Hippocampal formation (tissue), 2 donors: Measurements from ENCODE around the gene NECAP2.
"Not testable (repeated sequence)": the region's sequence is repeated elsewhere in the genome, so short reads cannot be mapped to it uniquely, and the experiment has no call there.

Source experiments
- DNase-seq, 2 donors: peaks; one replicate each; lab custom pipeline; 2025; lab: John Stamatoyannopoulos, UW

The NECAP2 gene

DNA sequence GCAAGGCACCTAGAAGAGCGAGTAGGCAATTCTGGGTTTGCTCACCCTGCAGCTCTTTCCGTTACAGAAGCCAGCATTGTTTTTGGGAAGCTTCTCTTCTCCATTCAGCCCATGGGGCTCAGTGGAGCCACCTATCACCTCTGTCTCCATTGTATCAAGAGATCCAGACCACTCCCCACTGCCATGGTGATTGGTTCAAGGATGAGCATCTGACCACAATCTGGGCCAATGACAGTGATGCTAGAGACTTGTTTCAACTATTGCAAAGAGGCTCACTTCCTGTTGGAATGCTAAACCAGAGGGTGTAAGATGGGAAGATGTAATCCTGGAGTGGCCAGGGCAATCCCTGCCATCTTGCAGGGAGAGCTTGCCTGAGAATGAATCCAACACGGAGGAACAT, 9.9 kb upstream of the NECAP2 start:
- DNase-seq = no peak

DNA sequence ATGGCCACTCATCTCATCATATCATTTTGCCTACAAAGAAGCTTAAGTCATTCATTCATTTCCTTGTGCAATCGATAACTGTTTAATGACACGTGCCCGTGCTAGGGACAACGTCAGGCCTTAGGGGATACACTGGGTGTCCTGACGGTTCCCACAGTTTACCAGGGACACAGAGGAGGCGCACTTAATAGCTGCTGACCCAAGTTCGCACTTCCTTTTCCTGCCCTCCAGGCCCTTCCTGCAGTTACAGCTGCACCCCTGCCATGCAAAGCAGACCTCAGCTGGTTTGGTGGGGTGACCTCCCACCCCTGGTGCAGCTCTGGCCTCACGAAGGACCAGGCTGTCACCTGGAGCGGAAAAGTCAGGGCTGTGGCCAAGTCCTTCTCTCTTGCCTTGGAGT, 7.5 kb upstream of the NECAP2 start:
- DNase-seq = no peak

DNA sequence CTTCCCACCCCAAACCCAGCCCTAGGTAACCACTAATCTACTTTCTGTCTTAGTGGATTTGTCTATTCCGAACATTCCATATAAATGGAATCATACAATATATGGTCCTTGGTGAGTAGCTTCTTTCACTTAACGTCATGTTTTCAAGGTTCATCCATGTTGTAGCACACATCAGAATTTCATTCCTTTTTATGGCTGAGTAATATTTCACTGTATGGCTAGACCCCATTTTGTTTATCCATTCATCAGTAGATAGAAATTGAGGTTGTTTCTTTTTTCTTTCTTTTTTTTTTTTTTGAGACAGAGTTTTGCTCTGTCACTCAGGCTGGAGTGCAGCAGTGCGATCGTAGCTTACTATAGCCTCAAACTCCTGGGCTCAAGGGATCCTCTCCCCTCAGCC, 6.5 kb upstream of the NECAP2 start:
- DNase-seq = no peak

DNA sequence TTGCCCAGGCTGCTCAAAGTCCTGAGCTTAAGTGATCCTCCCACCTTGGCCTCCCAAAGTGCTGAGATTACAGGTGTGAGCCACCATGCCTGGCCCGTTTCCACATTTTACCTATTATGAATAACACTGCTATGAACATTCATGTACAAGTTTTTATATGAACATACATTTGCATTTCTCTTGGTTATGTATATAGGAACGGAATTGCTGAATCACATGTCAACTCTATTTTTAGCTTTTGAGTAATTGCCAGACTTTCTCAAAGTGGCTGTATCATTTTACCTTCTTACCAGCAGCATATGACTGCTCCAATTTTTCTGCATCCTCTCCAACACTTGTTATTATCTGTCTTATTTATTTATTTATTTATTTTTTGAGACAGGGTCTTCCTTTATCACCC, 6.0 kb upstream of the NECAP2 start:
- no peak for DNase-seq

DNA sequence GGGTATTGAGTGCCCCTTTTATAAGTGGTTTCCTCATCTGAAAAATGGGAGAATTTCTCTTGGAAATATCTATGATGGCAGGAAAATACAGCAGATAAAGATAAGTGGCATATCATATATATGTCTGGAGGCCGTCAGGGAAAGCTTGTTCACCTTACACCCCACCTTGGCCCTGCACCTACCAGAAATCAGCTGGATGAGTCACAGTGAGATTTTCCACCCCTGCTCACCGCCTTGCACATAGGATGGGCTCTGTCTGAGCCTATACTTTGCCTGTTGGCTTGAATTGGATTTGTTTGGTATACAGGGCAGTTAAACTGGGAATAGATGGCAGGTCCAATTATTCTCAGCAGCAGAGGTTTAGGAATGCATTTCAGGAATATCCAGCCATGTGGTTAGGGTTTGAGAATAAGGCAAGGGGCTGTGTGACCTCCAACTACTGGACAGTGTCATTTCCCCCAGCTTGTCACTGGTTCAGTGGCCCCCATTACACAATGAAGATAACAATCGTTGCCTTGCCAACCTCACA, 3.5 kb upstream of the NECAP2 start, which contains the start of gene SPATA21:
Gene SPATA21 (minus strand): TSS at position 479 of the 529 bp plus-strand sequence. CDS start 6,053 bp downstream, outside the sequence.
- DNase-seq = no peak

DNA sequence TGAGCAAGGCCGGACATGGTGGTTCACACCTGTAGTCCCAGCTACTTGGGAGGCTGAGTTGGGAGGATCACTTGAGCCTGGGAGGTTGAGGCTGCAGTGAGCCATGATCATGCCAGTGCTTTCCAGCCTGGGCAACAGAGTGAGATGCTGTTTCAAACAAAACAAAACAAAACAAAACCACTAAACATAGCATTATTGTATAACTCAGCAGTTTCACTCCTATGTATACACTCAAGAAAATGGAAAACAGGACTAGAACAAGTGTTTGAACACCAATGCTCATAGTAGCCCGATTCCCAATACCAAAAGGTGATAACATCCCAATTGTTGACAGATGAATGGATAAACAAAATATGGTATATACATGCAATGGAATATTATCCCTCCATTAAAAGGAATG, 2.0 kb upstream of the NECAP2 start:
- DNase-seq = no peak

DNA sequence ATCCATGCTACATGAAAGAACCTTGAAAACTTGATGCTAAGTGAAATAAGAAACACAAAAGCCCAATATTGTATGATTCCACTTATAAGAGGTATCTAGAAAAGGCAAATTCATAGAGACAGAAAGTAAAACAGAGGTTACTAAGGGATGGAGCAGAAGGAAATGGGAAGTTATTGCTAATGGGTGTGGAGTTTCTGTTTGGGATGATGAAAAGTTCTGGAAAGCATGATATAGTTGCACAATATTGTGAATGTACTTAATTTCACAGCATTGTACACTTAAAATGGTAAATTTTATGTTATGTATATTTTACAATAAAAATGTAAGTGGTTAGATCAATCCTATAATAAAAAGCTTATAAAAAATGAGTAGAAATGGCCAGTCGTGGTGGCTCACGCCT, 1.6 kb upstream of the NECAP2 start:
- DNase-seq = no peak

DNA sequence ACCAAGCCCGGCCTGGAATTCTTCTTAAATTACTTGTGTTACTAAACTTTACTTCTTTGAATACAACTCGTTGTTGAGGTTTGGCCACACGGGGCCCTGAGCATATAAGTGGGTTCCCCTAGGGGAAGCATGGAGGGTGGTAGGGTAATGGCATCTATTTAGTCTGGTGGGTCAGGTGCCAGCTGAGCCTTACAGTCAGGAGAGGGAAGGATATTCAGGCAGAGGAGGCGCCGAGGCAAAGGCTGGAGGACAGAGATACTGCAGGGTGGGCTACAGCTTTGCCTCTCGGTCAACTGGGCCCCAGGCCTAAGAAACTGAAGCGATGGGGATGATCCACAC, 424 bp upstream of the NECAP2 start:
- DNase-seq = no peak

DNA sequence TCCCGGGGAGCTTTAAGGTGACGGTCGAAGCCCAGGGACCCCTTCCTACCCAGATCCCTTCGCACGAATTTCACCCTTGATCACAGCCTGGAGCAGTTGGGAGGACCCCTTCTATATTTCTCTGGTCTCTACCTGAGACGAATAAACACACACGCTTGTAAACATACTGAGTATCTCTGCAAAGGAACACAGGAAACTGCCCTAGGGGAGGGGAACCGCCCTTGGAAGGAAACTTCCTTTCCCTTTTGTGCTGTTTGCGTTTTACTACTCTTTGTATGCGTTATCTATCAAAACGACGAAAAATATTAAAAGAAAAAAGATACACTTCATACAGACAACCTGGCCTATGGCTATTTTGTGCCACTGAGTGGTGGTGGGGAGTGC, 750 bp downstream of the NECAP2 start:
- DNase-seq = no peak

DNA sequence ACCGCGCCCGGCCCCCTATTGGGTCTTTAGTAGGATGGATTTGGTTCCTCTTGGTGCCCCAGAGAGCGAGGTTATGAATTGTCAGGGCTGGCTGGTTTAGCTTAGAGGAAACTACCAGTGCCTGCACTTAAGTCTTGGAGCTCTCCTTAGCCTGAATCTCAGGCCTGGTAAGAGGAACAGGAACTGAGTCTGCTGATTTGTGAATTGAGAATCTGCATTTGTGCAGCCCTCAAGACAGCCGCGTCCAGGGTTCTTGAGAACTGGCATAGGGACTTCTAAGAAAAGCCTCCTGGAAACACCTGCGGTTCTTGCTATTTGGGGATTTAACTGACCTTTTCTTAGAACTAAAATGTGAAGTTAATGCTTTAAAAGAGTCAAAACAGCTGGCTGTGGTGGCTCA, 1.7 kb downstream of the NECAP2 start:
- DNase-seq = no peak

DNA sequence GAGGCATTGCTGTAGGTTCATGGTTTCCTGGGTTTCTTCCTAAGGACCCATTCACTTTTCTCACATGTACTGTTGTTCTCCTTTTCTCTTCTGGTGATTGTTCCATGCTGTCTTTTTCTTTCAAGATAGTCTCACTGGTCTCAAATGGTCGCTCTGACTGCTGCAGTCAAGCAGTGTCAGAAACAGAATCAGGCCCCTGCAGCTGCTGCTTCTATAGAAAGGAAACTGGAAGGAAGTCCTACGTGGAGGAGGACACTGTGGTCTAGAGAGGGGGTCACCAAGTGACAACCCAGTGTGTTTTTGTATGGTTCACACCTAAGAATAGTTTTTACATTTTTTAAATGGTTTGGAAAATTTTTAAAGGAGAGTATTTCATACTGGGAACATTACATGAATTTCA, 2.4 kb downstream of the NECAP2 start:
- DNase-seq = no peak

DNA sequence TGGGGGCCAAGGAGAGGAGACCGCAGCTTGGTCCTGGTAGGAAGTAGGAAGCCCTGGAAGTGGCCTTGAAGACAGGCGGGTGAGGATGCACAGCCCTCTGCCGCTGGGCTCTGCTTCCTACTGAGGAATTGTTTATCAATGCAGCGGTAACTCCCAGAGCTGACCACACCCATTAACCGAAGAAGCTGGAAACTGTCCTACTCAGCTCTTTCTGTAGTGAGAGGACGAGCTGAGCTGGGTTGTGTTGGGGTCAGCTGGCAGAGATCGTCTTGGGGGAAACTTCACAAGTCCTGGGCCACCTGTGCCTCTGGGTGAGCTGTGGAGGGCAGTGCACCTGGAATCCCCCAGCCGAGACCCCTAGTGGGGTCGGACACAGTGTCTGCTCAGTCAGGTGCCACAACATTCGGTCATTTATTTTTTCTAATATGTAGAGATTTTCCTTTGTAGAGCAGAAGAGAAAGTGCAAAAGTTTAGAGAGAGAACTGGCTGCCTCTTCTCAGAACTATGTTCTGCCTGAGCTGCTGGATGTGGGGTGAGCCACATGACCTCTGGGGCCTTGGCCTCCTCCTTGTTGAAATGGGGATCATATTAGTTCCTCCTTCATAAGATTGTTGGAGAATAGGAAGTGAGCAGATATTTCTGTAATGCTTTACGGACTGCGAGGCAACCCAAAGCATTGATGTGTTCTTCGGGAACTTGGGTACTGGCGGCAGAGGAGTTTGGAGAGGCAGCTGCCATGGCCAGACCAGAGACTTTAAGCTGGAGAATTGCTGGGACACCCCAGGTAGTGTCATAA, 3.6 kb downstream of the NECAP2 start:
- DNase-seq = no peak

DNA sequence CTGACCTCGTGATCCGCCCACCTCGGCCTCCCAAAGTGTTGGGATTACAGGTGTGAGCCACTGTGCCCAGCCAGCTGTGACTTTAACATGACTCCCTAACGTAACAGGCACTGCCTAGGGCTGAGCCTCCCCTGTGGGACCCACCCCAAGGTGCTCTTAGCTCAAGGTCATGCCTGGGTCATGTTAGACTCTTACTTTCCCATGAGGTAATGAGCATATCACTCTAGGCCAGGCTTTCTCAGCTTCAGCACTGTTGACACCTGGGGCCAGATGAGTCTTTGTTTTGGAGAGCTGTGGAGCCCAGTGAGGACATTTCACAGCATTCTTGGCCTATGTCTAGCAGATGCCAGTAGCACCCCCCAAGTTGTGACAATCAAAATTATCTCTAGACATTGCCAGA, 4.5 kb downstream of the NECAP2 start:
- DNase-seq = no peak

DNA sequence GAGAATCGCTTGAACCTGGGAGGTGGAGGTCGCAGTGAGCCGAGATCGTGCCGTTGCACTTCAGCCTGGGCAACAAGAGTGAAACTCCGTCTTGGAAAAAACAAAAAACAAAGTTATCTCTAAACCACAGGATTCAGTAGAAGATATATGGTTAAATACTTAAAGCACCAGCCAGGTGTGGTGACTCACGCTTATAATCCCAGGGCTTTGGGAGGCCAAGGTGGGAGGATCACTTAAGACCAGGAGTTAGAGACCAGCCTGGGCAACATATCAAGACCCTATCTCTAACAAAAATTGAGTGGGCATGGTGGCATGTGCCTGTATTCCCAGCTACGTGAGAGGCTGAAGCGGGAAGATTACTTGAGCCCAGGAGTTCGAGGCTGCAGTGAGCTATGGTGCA, 5.6 kb downstream of the NECAP2 start:
- DNase-seq = no peak

DNA sequence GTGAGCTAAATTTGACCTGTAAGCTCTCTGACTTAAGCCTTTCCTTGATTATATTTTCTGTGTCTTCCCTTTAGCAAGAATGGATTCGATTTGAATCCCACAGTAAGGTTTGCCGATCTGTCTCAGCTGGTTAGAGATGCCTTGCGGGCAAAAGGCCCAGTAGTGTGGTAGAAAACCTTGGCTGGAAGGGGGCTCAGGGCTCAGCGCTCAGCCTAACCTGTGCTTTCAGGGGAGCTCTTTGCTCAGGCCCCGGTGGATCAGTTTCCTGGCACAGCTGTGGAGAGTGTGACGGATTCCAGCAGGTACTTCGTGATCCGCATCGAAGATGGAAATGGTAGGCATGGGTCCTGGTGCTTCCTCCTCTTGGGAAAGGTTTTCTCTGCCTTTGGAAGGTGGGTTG, 7.1 kb downstream of the NECAP2 start:
- DNase-seq = no peak

DNA sequence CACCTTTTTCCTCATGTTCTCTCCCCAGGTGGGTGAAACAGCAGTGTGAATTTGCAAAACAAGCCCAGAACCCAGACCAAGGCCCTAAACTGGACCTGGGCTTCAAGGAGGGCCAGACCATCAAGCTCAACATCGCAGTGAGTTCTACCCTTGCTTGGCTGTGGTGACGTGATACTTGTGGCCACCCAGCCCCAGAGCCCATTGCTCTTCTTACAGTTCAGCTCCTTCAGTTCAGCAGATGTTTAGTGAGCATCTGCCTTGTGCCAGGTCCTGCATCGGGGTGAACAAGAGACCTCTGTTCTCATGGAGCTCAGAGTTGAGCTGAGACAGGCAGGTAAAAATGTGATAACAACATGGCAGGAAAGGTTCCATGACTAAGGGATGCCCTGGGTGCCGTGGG, 8.5 kb downstream of the NECAP2 start:
- no peak for DNase-seq

DNA sequence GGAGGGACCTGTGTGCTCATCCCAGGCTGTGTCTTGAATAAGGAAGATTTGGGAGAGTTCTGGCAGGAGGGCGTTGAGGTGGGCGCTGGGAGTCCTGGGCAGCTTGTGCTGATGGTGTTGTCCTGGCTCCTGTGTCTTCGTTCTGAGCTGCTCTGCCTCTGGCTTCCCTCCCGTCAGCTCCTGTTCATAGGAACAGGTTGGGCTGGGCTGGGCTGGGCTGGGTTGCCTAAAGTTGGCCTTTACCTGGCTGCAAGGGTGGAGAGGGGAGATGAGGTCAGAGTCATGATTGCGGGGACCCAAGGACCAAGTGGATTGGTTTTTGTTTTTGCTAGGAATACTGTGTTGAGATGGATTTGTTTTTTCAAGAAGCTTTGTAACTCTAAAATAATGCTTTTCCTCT, 9.1 kb downstream of the NECAP2 start:
- no peak for DNase-seq

DNA sequence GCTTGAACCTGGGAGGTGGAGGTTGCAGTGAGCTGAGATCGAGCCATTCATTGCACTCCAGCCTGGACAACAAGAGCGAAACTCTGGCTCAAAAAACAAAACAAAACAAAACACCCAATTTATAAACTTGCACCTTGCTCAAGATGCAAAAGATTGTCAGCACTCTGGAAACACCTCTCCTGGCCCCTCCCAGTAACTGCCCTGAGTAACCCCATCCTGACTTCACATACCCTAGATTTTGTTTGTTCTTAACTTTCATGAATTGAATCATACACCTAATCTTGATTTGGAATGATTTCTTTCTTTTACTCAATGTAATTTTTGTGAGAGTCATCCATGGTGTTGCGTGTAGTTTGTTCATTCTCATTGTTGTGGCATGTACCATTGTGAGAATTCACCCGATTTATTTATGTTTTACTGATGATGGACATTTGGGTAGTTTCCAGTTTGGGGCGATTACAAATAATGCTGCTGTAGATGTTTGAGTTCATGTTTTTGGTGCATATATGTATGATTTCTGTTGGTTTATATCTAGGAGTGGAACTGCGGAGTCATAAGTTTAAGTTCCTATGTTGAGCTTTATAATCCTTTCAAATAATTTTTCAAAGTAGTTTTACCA, 10.4 kb downstream of the NECAP2 start:
- no peak for DNase-seq

DNA sequence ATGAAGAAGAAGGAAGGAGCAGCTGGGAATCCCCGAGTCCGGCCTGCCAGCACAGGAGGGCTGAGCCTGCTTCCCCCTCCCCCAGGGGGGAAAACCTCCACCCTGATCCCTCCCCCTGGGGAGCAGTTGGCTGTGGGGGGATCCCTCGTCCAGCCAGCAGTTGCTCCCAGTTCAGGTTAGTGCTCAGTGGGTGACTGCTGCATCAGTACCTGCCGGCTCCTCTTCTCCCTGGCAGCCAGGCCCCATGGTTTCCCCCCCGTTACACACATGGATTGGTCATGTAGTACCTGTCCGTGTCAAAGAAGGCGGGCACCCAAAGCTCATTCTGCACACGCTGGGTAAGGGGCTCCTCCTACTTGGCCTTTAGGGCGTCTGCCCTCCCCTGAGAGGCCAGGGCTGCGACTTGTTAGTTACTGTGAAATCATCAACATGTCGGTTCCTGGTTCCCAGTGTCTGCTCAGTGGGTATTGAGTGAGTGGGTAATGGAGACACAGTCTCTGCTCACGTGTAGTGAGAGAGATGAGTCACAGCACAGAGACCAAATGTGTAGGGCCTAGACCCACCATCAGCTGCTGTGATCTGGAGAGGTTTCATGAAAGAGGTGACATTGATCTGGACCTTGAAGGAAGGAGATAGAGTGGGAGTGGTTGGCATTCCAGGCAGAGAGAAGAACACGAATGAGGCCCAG, 11.5 kb downstream of the NECAP2 start:
- no peak for DNase-seq

DNA sequence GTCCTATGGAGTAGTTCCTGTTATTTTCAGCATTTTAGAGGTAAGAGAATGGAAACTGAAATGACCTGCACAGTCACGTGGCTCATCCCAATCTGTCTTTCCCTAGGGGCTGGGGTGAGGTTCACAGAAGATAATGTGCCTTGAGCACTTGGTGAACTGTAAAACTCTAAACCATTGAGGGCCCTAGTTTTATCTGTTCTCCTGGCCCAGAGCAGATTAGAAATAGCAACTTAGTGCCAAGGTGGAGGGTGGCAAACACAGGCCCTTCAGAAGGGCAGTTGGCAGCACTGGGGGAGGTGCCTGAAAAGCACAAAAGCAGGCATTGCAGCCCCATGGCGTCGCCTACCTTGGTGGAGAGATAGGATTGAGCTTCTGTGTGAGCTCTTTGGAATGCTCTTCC, 14.4 kb downstream of the NECAP2 start:
- not testable (repeated sequence) for DNase-seq

DNA sequence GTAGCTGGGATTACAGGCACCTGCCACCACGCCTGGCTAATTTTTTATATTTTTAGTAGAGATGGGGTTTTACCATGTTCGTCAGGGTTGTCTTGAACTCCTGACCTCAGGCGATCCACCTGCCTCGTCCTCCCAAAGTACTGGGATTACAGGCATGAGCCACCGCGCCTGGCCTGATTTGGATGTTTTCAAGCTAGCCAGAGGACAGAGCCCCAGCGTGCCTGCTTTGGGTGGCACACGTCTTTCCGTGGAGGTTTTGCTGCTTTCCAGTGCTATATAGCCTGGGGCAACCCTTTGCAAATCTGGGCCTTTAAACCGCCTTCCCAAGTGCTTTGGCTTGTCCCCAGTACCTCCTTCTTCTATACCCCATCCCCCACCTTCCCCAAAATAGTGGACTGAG, 15.6 kb downstream of the NECAP2 start:
- DNase-seq = not testable (repeated sequence)

DNA sequence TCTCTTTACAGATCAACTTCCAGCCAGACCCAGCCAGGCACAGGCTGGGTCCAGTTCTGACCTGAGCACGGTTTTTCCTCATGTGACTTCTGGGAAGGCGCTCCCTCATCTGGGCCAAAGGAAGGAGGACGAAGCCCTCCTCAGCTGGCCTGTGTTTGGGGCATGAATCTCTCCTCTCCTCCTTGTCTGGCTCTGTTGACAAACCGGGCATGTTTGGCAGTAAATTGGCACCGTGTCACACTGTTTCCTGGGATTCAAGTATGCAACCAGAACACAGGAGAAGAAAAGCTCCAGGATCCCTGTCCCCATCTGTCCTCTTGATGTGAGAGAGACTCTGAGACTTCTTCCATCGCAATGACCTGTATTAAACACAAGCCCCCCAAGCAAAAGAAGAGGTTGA, 18.3 kb downstream of the NECAP2 start:
- DNase-seq = peak in 1 of 2 donors; percentile 12

DNA sequence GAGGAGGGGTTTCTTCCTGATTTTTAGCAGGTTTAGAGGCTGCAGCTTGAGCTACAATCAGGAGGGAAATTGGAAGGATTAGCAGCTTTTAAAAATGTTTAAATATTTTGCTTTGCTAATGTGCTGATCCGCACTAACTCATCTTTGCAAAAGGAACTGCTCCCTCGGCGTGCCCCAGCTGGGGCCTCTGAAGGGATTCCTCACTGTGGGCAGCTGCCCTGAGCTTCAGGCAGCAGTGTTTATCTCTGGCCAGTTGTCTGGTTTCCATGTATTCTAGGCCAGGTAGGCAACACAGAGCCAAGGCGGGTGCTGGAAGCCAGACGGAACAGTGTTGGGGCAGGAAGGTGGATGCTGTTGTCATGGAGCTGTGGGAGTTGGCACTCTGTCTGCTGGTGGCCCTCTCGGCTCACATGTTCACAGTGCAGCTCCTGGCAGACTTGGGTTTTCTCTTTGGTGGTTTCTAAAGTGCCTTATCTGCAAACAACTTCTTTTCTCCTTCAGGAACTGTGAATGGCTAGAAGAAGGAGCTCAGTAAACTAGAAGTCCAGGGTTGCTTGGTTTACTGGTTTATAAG, 18.9 kb downstream of the NECAP2 start:
- DNase-seq = peak in 1 of 2 donors; percentile 21
